Anterior cingulate cortex (tissue), 58 donors: ENCODE results near the gene MTHFD2.
"Not testable (repeated sequence)": the region's sequence is repeated elsewhere in the genome, so short reads cannot be mapped to it uniquely, and the experiment has no call there.

ENCODE experiments used
- DNase-seq, 58 donors: peaks; one replicate each; lab custom pipeline; 2025; lab: John Stamatoyannopoulos, UW

MTHFD2 gene

DNA sequence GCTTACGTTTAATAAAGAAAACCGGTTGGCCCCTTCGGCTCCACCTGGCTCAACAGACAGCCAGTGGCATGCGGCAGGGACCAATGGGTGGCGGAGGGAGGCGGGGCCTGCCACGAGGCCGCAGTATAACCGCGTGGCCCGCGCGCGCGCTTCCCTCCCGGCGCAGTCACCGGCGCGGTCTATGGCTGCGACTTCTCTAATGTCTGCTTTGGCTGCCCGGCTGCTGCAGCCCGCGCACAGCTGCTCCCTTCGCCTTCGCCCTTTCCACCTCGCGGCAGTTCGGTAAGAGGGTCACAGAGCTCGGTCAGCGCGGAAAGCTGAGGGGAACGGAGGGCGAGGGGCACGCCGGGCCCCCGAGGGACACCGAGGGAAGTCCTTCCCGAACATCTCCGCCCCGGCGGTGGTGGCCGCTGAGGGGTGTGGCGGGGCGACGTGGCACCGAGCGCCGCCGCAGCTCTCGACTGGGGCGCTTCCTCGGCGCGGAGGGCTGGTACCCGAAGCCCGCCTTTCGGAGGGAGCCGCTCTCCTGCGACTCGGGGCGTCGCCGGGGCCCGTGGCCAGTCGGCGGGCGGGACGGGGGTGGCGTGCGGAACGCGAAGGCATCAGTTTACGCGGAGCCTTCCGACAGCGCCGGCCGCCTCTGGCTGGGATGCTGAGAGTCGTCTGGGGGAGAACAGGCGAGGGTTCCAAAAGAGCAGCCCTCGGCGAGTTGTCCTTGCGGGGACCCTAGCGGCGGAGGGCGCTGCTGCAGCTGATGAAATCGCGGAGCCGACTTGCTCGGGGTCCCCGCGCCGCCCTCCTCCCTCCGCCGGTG lies at the start of gene MTHFD2:
Gene MTHFD2, plus strand, starts transcription at position 155 of the 814 bp plus-strand sequence. Its CDS starts 27 bp downstream, at position 182.
- DNase-seq: peak in 57 of 58 donors; percentile 21 to 90 (median 76)

DNA sequence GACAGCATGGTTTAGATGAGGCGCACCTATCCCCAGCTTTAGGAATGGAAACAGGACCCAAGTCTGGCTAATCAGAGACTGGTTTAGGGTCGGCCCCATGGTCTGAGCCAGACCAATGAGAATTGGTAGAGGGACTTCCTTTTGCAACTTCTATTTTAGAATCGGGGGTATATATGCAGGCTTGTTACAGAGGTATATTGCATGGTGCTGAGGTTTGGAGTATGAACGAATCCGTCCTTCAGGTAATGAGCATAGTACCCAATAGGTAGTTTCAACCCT lies 49.2 kb upstream of the MTHFD2 start:
- no peak for DNase-seq

DNA sequence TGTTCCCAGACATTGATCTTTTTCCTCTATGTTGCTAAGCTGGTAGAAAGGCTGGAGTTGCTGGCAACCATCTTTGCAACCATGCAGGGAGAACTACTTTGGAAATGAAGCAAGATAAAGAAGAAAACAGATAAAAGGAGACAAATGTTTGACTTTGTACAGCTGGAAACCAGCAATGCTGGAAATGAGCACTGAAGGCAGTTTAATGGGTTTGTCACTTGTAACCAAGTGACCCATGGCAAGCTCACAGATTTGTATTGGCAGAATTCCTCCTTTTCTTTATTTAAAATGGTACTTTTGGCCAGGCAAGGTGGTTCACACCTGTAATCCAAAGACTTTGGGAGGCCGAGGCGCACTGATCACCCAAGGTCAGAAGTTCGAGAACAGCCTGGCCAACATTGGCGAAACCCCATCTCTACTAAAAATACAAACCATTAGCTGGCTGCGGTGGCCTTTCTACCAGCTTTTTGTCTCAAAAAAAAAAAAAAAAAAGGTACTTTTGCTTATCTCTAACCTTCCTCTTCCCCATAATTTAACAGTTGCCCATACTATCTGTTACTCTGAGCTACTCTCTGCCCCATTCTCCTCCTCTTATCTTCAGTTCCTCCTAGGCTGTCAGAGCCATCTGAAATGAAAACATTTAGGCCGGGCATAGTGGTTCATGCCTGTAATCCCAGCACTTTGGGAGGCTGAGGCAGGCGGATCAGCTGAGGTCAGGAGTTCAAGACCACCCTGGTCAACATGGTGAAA lies 48.7 kb upstream of the MTHFD2 start:
- no peak for DNase-seq

DNA sequence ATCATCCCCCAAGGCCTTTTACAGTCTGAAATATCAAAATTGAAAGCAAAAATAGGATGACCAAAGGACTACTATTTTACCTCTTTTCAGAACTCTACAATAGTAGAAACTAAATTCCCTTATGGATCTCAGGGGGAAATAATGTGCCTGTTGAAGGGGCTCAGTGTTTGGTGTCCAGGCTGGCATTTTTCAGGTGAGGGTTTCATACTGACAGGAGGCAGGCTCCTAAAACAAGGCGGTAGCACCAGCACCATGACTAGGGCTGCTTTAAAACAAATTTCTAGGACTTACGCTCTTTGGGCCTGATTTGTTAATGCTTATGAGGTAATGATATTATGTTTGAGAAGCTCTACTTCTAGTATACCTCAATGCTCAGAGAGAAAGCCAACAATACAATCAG lies 45.5 kb upstream of the MTHFD2 start:
- DNase-seq: no peak

DNA sequence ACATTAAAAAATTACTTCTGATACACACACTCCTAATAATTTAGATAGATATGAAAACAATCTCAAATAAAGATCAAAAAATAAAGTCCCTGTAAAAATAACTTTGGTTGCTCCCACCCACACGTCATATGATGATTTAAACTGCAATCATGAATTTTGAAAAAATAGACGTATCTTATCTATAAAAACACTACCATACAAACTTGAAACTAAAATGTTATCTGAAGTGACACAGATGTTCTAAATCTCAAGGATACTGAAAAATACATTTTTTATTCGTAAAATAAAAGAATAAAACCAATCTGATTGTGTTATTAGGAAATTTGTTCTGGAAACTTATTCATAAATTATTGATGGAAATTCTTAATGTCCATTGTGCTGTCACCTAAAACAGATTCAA lies 42.6 kb upstream of the MTHFD2 start:
- no peak for DNase-seq

DNA sequence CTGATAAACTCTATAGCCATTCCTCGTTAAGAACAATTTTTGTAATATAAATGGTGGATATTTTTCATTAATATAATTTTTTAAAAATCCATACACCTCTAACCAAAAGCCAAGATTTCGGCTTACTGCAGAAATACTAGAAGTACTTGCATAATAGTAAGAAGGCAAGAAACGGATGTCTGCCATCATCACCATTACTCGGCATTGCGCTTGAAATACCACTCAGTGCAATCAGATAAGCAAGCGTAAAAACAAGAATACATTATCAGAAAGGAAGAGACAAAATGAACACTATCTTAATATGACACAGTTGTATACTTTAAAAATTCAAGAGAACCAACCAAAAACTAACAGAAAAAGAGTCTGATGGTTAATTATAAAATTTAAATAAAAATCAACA lies 35.5 kb upstream of the MTHFD2 start:
- no peak for DNase-seq

DNA sequence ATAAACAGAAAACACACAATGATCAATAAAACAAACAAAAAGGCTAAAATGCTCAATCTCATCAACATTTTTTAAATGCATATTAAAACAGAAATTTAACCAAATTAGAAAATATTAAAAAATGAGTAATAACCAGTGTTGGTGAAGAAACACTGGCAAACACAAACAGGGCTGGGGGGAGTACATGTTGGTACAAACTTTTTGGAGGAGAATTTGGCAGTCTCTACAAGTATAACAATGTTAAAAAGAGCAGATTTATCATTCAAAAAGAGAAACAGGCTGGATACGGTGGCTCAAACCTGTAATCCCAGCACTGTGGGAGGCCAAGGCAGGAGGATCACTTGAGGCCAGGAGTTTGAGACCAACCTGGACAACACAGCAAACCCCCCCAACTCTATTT lies 33.7 kb upstream of the MTHFD2 start:
- DNase-seq: no peak

- DNase-seq: no peak
Measured at GRCh38 chr2:74168739-74169138, 29.7 kb upstream of the MTHFD2 start.

DNA sequence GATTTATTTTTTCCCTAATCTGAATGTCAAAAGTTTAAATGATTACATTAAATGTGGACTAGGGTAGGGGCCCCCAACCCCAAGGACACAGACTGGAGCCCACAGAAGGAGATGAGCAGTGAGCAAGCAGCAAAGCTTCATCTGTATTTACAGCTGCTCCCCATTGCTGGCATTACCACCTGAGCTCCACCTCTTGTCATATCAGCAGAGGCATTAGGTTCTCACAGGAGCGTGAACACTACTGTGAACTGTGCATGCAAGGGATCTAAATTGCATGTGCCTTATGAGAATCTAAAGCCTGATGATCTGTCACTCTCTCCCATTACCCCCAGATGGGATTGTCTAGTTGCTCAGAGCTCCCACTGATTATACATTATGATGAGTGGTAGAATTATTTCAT lies 23.5 kb upstream of the MTHFD2 start:
- DNase-seq: no peak

DNA sequence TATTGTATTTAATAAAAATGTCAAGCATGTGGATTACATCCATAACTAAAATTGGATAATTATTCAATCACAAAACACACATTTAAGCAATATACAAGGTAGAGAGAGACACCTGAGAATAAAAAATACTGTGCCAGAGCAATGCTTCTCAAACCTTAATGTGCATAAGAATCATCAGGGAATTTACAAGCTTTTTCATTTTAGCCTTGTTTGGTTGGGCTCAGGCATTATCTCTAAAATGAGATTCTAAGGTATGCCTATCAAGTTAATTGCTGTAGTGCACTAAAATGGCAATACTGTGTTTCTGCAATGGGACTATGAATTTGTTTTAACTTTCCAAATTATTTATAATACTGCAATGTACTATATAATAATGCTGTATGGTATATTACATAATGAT lies 20.7 kb upstream of the MTHFD2 start:
- DNase-seq: no peak

DNA sequence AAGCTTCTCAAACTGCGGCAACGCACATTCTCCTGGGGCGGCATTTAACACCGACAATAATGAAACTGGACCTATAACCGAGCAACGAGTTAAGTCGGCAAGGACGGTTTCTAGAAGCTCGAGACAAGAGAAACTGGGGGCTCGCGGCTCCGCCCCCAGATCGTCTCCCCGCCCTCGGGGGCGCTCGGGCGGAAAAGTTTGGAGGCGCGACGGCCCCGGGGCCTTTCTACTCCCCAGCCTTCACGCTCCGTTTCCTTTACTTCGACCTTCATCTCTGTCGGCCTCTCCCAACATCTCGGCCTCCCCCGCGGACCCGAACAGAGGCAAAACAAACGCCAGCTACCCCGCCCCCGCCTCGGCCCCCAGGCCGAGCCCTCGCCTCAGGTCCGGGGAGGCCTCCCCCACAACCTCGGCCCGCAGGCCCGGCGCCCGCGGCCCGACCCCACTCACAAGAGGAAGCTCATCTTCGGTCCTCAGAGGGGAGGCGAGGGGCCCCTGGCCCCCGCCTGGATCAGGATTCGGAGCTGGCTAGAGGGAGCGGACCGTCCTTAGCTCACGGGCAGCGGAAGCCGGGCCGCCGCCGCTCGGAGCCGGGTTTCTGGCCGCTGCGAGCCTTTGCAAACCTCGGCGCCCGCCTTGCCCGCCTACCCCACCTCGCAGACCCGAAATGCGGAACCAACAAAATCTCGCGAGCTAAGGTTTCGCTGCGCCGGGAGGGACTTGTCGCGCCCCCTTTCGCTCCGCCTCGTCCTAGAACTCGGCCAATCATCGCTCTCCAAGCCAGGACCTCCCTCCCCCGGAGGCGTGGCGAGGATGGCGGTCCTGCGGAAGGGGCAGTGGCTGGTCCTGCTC lies 20.0 kb upstream of the MTHFD2 start, which contains the start of gene MOB1A:
Gene MOB1A, minus strand, starts transcription at position 669 of the 852 bp plus-strand sequence. Its CDS starts 205 bp downstream, at position 464.
- DNase-seq: peak; percentile 72 to 98 (median 95)

DNA sequence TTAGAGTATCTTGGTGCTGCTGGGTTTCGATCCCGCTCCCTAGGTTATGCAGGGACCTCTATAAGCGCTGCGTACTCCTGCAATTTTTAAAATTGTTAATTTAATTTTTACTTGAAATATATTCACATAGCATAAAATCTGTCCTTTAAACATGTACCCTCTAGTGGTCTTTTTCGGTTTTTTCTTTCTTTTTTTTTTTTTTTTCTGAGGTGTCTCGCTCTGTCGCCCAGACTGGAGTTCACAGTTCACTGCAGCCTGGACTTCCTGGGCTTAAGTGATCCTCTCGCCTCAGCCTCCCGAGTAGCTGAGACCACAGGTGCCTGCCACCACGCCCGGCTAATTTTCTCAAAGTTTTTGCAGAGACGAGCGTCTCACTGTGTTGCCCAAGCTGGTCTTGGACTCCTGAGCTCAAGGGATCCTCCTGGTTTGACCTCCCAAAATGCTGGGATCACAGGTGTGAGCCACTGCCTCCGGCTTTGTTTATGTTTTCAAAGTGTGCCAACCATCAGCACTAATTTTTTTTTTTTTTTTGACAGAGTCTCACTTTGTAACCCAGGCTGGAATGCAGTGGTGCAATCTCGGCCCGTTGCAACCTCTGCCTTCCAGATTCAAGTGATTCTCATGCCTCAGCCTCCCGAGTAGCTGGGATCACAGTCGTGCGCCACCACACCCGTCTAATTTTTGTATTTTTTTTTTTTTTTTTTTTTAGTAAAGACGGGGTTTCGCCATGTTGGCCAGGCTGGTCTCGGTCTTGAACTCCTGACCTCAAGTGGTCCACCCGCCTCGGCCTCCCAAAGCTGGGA lies 19.2 kb upstream of the MTHFD2 start:
- DNase-seq: no peak

DNA sequence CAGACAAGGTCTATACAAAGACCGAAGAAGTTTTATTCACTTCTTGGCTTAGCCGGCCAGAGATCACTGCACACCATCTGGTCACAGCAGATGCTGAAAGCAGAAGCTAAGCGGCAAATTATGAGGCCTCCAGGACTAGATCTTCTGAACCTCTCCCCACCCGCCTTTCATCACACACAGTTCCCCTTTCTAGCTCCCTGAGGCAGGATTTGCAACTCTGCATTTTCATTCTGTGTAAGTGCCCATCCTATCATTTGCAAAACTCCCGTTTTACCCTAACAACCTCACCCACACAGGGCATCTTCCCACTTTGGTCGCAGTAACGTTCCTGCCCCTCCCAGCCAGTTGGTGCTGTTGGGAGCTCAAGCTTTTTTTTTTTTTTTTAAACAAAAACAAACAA lies 16.7 kb upstream of the MTHFD2 start:
- DNase-seq: peak in 28 of 58 donors; percentile 2 to 60 (median 26)

GRCh38 chr2:74183878-74184277 lies 14.5 kb upstream of the MTHFD2 start:
- no peak for DNase-seq

- peak in 11 of 58 donors; percentile 1 to 48 (median 14) for DNase-seq
Measured at GRCh38 chr2:74186038-74186437, 12.4 kb upstream of the MTHFD2 start.

GRCh38 chr2:74186706-74187105 lies 11.7 kb upstream of the MTHFD2 start:
- DNase-seq: not testable (repeated sequence)

- DNase-seq: no peak
Measured at GRCh38 chr2:74188018-74188601, 10.3 kb upstream of the MTHFD2 start.

DNA sequence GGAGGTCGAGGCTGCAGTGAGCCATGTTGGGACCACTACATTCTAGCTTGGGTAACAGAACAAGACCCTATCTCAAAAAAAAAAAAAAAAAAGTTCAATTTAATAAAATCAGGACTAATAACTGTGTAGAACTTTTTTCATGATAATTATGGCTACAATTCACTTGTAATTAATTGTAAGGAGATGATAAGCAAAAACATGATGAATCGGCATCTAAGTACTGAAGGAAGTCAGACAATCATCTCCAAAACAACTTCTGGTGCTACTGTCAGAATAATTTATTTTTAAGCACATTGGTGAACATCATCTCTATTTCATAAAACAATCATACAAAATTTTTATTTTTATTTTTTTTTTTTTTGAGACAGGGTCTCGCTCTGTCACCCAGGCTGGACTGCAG lies 9.7 kb upstream of the MTHFD2 start:
- DNase-seq: no peak

DNA sequence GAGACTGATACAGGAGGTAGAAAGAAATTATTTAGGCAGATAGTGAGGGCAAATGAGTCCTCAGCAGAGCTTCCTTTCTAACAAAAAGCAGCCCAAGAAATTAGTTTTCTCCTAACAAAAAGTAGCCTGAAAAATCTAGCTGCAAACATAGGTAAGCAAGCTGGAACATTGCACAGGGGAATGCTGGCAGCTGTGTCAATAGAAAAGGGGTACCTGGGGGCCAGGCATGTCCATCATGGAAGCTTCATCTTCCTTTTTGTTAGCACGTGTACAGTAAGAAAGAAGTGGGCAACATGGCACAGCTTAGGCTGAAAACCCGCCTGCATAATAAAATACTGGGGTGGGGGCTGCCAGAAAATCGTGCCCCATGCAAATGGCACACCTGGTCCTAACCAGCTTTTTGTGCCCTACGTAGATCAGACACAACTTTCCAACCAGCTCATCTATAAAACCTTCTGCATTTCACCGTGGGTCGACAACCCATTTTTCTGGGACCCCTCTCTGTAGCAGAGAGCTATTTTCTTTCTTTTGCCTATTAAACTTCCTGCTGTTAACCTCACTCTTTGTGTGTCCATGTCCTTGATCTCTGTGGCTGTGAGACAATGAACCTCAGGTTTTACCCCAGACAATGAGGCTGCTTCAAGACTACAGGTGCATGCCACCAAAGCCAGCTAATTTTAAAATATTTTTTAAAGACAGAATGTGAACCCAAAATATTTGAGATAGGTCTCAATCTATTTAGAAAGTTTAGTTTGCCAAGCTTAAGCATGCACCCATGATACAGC lies 6.6 kb upstream of the MTHFD2 start:
- DNase-seq: no peak
